ENCODE data around the gene CYB561A3. TPM values are rescaled to one million over a fixed set of nuclear protein-coding genes. Genes with fewer than 3 reads are reported as not detected.

The CYB561A3 gene
- total RNA-seq, 1 donor from 2014 or later, result 104 TPM

DNA sequence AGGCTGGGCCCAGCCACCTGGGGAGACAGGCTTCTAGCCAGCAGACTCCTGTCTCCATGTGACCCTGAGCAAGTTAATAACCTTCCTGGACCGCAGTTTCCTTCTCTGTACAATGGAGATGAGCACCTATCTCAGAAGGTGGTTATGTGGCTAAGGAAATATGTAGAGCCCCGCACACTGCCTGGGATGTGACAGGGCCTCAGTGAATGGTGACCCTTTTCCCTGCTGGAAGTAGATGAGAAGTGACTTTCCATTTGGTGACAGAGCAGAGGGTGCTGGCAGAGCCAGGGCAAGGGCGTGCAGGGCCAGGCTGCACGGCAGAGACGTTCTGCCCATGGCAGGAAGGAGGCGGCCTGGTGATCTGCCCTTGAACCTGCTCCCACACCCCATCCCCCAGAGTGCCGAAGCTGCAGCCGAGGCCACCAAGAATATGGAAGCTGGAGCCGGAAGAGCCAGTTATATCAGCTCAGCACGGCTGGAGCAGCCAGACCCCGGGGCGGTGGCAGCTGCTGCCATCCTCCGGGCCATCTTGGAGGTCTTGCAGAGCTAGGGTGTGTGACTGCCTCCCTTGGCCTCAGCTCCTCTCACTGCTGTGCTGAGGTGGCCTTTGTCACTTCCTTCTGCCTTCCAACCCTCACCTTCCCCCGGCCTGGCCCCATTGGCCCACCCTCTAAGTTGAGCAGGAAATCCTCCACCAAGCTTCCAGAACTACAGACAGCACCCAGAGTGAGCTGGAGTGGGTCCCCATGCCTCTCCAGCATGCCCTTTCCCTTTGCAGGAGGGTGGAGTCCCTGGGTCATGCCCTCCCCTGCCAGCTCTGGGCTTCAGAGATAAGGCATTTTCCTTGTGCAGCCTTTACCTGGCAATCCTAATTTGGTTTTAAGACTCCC lies 15.5 kb downstream of the CYB561A3 start:
- no peak for DNase-seq (ENCODE audit: low read depth)

DNA sequence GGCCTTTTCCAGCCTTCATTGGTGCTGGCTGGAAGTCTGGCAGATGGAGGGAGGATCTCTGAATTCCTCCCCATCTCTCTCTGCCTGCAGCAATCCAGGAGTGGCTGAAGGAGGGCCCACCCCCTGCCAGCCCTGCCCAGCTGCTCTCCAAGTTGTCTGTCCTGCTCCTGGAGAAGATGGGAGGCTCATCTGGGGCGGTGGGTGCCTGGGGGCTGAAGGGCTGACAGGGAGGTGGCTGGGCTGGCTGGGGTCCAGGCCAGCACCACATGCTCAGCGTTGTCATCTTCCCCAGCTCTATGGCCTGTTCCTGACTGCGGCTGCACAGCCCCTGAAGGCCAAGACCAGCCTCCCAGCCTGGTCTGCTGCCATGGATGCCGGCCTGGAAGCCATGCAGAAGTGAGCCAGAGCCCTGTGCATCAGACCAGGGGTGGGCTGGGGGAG lies 16.5 kb downstream of the CYB561A3 start:
- DNase-seq (ENCODE audit: low read depth), result peak; percentile 63

DNA sequence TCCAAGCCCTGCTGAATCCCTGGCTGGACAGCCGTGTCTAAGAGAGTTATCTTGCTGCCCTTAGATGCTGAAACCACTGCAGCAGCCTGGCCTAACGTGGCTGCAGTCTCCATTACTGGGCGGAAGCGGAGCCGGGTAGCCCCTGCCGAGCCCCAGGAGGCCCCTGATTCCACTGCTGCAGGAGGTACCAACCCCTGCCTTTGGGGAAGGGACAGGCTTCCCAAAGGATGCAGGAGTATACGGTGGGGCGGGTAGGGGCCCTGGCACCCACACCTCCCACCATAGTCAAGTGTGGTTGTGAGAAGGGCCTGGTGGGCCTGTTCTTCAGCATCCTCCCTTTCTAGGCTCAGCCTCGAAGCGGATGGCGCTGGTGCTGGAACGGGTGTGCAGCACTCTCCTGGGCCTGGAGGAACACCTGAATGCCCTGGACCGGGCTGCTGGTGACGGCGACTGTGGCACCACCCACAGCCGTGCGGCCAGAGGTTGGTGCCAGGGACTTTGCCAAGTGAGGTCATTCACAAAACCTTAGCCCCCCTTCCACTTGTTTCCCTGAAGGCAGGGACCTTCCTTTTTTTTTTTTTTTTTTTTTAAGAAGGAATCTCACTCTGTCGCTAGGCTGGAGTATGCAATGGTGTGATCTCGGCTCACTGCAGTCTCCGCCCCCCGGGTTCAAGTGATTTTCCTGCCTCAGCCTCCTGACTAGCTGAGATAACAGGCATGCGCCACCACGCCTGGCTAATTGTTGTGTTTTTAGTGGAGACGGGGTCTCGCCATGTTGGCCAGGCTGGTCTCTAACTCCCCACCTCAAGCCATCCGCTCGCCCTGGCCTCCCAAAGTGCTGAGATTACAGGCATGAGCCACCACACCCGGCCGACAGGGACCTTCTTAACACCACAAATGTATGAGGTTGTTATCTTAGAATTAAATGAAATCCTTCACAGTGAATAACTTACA lies 17.6 kb downstream of the CYB561A3 start:
- DNase-seq (ENCODE audit: low read depth), result no peak

DNA sequence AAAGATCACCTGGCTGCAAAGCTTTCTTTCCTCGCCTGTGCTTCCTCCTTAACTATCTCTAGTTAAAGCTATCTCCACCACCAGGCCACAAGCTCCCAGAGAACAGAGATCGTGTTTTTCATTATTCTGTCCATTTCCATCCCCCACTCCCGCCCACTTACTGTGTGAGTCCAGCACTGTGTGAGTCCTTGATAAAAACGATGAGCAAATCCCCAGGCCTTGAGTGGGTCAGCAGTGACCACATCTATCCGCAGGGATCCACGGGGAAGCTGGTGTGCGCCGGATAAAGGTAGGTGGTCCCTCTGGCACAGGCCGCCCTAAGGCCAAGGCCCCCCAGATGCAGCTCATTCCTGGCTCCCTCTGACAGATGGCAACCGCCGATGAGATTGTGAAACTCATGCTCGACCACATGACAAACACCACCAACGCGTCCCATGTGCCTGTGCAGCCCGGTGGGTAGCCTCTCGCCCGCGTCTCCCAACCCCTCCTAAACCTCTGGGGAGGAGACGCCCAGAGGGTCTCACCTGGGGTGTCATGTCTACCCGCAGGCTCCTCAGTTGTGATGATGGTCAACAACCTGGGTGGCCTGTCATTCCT lies 19.4 kb downstream of the CYB561A3 start:
- no peak for DNase-seq (ENCODE audit: low read depth)

DNA sequence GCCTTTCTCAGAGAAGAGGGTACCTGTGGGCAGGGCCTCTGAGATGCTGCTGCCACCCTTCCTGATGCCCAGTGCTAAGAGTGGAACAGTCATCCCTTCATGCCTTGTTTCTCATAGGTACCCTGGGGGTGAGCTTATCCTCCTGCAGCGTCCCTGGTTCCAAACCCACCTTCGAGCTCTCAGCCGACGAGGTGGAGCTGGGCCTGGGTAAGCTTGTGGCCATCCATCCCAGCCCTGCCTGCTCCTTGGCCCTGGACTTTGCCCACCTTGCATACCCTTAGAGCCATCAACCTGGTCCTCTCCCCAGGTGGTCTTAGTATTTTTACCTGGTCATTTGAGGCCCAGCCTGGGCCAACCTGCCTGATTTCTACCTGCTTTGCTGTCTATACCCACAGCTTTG lies 20.0 kb downstream of the CYB561A3 start:
- DNase-seq (ENCODE audit: low read depth), result no peak

DNA sequence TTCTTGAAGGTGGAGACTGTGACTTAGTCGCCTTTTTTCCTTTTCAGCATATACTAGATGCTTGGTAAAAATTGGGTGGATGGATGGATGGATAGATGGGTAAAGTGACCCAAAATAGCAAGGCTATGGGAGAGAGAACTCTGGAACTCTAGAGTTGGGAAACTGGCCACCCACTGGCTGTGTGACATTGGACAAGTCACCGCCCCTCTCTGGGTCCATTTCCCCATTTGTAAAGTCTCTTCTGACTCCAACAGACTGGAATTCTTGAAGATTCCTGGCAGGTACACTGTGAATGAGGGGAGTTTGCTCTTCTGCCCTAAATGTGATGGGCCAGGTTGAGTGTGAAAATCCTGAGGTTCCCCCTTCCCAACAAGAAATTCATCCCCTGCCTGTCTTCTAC lies 20.7 kb downstream of the CYB561A3 start:
- DNase-seq (ENCODE audit: low read depth), result no peak

DNA sequence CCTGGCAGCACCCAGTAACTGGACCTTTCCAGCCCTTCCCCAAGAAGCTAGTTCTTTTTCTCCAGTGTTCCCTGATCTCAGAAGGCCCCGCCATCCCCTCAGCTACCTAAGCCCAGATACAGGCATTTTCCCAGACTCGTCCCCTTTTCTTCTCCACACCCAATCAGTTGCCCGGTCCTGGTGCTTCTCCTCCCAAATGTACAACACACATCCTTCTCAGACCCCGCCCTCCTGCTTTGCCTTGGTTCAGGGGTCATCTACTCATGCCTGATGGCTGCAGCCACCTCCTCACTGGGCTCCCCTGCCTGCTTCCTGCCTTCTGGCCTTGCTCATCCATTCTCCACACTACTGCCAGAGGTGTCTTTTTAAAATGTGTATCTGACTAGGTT lies 22.2 kb downstream of the CYB561A3 start:
- DNase-seq (ENCODE audit: low read depth), result no peak

DNA sequence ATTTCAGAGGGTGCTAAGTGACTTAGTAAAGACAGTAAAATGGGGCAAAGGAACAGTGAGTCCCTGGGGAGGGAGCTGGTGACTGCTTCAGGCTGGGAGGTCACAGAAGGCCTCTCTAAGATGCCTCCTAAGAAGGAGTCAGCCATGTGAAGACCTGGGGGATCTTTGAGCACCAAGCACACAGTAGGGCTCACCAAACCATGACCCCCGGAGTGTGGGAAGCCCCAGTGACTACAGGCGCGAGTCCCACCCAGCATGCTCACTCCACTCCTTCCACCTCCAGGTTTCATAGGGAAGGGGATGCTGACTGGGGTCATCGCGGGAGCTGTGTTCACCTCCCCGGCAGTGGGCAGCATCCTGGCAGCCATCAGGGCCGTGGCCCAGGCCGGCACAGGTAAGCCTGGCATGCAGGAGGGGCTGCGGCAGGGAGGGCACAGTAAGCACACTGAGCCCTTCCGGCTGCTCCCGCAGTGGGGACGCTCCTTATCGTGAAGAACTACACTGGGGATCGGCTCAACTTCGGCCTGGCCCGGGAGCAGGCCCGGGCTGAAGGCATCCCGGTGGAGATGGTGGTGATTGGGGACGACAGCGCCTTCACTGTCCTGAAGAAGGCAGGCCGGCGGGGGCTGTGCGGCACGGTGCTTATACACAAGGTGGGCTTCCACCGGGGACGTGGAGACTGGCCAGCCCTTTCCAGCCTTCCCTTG lies 22.7 kb downstream of the CYB561A3 start:
- no peak for DNase-seq (ENCODE audit: low read depth)

DNA sequence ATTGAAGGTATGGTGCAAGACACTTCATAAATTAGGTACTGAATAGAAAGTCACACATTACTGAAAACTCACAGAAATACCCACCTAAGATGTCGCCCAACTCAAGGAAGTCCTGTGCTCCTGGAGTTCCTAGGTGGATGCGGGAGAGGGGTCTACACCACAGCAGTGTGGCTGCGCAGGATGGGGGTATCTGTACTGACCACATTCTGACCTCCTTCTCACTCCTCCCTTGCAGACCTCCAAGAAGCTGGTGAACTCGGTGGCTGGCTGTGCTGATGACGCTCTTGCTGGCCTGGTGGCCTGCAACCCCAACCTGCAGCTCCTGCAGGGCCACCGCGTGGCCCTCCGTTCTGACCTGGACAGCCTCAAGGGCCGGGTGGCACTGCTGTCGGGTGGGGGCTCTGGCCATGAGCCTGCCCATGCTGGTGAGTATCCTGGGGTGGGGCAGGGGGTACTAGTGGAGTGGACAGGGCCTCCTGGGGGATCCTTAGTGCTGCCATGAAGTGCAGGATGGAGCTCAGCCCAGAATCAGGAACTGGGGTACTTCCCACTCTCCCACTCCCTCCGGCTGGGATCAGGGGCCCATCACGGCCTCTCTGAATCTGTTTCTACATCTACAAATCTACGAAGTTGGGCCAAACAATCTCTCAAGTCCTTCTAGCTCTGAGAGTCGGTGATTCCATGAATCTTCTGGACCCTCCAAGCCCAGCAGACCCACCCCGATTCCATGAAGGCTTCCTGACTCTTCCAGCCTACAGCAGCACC lies 23.8 kb downstream of the CYB561A3 start:
- DNase-seq (ENCODE audit: low read depth), result no peak

DNA sequence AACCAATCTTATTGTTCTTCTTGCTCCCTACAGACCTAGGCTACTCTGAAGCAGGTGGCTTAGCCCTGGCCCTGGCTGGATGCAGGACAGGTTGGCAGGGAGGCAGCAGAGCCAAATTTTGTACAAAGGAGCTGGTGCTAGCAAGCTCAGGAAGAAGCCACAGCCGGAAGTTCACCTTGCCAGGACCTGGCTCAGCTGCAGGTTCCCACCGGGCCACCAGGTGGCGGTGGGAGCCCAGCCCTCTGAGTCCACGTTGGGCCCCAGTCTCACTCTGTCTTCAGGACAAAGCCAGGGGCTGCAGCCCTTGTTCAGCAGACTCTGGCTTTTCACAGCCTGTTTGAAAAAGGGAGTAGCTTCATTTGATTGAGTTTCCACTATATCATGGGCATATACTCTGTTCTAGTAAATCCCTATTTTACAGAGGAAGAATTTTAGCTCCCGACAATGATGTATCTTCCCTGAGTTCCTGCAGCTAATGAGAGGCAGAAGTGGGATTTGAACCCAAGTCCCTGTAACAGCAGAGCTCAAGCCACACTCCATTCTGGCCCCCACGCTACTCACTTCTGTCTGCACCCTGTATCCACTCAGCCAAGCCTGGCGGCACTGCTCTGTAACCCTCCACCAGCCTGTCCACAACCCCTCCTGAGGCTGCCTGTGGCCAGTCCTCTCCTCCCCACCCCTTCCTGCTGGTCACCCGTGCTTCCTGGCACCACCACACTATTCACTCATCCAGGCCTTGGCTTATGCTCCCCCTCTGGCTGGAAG lies 25.3 kb downstream of the CYB561A3 start:
- peak; percentile 76 for DNase-seq (ENCODE audit: low read depth)

DNA sequence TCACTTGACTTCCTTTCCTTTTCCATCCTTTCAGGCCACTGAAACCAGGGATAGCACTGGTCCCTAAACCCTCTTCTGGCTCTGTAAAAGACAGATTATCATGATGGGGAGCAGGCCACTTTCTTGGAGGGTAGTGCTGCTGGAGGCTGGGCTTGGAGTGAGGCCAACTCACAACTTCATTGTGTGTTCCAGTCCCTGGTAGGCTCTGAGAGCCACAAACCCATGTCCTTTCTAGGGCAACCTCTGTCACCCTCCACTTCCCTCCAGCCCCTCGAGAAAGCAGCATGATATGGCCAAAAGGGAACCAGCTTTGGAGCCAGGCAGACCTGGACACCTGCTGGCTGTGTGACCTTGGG lies 26.3 kb downstream of the CYB561A3 start:
- DNase-seq (ENCODE audit: low read depth), result no peak

DNA sequence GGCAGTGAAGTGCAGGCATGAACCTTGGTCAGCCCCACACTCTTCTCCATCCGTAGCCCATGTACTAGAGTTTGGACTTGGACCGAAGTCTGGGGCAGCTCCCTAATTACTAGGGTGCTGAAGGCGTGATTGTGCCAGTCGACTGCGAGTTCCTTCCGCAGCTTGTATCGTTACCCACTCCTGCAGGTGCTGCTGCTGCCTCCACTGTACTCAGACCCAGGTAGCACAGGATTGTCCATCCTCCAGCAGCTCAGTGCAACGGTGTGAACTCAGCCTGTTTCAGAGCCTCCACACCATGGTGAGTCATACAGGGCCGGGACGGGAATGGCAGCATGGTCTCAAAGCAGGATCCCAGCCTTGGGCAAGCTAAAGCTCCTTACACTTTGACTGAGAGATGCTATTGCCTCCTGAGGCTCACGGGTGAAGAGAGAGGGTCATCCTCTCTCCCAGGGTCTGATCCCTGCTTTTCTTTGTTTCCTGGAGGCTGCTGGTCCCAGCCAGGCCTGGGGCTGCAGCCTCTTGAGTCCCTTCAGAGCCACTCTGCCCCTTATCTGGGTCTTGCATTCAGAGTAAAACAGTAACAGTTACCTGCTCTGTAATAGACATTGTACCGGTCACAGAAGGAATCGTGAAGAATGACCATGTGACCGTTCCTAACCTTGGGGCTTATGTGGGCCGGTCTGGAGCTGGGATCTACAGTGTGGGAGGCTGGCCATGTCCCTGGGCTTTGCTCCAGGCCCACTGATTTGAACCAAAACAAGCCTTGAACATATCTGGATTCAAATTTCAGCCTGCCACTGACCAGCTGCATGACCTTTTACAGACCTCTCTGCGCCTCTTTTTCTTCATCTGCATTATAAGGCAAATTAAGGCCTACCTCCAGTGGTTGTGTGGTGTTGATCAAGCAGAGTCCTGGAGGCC lies 27.0 kb downstream of the CYB561A3 start:
- peak; percentile 53 for DNase-seq (ENCODE audit: low read depth)

DNA sequence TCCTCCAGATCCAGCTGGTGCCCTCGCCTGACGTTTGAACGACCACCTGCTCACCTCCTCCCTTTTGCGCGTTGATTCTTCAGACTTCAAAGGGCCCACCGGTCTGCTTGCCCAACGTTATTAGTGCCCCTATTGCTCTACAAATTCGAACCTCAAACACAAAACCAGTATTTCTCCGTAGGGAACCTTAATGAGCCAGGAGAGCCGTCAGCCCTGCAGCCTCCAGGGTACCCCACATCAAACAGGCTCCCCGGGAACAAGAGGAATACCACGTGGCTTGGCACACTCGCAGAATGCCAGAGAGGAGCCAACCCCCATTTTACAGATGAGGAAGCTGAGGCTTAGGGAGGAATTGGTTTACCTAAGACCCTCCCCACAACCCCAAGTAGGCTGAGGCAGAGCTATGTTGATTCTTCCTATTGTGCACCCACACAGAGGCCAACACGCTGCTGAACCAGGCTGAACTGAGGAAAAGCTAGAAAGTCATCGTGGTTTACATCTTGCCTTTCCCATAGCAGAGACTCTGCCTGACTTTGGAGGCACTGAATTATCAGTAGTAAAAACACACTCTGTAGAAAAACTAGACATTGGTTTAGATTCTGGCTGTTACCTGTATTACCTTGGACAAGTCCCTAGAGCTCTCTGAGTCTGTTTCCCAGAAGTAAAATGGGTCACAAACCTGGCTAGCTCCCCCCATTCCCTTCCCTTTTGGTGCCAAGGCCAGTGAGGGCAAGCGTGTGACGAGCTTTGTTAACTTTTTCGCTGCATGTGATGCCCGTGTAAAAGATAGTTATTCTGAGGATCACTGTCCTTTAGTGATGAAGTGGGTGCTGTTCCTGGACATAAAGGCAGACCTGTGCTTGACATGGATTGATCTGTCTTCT lies 27.9 kb downstream of the CYB561A3 start:
- no peak for DNase-seq (ENCODE audit: low read depth)

DNA sequence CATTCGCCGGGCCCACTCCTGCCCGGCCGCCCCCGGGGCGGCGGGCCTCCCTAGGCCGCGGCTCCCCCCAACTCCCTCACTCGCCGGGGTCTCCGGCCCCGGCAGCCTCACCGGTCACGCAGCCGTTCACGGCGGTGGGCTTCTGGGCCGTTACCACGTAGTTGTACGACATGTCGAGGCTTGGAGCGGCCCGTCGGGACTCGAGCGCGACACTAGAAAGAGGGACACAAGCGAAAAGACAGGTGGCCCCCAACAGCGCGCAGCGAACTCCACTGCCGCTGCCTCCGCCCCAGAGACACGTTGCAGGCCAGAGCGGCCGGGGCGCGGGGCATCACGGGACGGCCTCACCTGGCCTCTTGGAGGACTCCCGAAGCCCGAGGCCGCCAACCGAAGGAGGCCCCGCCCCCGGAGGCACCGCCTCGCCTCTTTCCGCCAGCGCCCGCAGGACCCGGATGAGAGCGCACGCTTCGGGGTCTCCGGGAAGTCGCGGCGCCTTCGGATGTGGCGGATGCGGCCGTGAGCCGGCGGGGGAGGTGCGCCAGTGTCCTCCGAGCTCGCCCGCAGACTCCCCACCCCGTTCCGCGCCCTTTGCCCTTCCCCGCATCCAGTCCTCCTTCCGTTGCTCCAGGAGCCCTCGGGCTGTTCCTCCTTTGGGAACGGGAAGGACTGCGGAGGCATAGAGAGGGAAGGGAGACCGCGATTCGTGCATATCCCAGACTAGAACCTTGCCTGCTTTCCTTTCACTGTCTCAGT lies 28.7 kb downstream of the CYB561A3 start, which contains the start of the genes DDB1 and TKFC:
DDB1 (minus strand) TSS at position 309 of the 753 bp plus-strand sequence; CDS start at position 172, 137 bp downstream.
TKFC (plus strand) TSS at position 432 of the 753 bp plus-strand sequence. CDS start 1,501 bp downstream, outside the sequence.
- peak; percentile 94 for DNase-seq (ENCODE audit: low read depth)

DNA sequence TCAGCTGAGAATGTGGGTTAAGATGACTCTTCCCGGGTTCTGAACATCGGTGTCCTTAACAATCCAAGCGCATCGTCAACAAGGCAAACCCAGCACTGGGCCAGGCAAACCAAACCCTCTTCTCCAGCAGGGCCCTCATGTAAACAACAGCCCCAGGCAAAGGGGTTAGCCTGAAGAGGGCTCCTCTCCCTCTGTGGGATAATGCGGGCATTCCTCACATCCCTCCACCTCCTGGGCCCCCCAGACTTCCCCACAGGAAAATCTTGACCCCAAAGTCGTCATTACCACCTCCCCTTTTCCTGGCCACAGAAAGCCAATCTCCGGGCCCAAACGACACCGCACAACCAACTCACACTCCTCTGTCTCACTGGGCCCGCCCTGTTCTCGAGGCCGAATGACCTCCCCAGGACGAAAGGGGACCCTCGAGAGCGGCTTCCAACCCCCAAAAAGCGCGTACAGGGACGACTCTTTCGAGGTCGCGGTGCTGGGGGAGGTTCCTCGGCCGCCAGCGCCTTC lies 29.3 kb downstream of the CYB561A3 start:
- peak; percentile 38 for DNase-seq (ENCODE audit: low read depth)

DNA sequence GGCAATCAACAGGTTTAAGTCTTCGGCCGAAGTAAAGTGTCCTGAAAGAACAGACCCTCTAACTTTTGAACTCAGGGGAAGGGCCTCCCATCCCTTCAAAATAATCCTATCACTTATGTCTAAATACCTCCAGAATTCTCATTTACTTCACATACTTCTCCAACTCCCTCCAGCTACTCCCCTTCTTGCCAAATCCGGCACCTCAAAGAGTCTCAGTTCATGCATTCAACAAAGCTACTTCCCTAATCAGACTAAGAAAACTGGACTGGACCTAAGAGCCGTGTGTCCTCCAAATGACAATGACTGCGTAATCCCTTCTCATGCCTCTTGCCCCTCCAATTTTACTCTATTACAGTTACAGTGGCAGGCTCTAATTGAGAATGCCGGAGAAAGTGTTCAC lies 30.0 kb downstream of the CYB561A3 start:
- no peak for DNase-seq (ENCODE audit: low read depth)

All from myocyte (in vitro differentiated cells).